IMR-90 (cell line): ENCODE measurements around the gene ANKFN1. TPM values are rescaled to one million over a fixed set of nuclear protein-coding genes. Genes with fewer than 3 reads are reported as not detected.

Experiments used
- ATAC-seq: fragments of 200-7000 bp; cut with Tn5 transposase; 2 replicates; pipeline ENCODE4 v1.9.1; 2020; ENCODE audit warnings: low read depth, mild to moderate bottlenecking, moderate library complexity
- BruUV-seq: library from RNA; stranded (reverse); fragments of 400-500 nt; replicated peaks from 2 replicates; lab custom pipeline; 2021; lab: Mats Ljungman, UMichigan
- CTCF ChIA-PET: fragments of 300-600 bp; formaldehyde crosslinking; extraction: SDS; loops from one replicate; lab custom pipeline; 2021; ENCODE audit warnings: antibody characterized with exemption; lab: Yijun Ruan, JAX
- POLR2A ChIA-PET: fragments of 300-600 bp; sonication (Branson Sonifier 250); formaldehyde crosslinking; loops from one replicate; lab custom pipeline; 2022; ENCODE audit warnings: antibody characterized with exemption; ENCODE audit not compliant: unreplicated experiment; lab: Charles Lee
- DNase-seq: peaks from one replicate; pipeline ENCODE4 v3.0.0; 2013
- H2AFZ ChIP-seq: replicated peaks from 2 replicates; pipeline ENCODE3; 2013; ENCODE audit warnings: low read length, mild to moderate bottlenecking; ENCODE audit not compliant: poor library complexity
- H2AK5ac ChIP-seq: 2 replicates; pipeline ENCODE4 v1.6.1; 2013; ENCODE audit warnings: low read depth, low read length, inconsistent platforms
- H2AK9ac ChIP-seq: replicated peaks from 2 replicates; pipeline ENCODE3; 2013; ENCODE audit warnings: mild to moderate bottlenecking, low read depth, low read length, moderate library complexity; ENCODE audit not compliant: poor library complexity
- H2BK120ac ChIP-seq: 2 replicates; pipeline ENCODE4 v1.6.1; 2013; ENCODE audit warnings: low read depth, low read length, inconsistent platforms
- H2BK15ac ChIP-seq: 3 replicates; pipeline ENCODE4 v1.6.1; 2013; ENCODE audit warnings: low read depth, low read length, inconsistent platforms
- H2BK20ac ChIP-seq: 2 replicates; pipeline ENCODE4 v1.6.1; 2013; ENCODE audit warnings: low read depth, mild to moderate bottlenecking, inconsistent platforms, low read length, moderate library complexity
- H2BK5ac ChIP-seq: 2 replicates; pipeline ENCODE4 v1.6.1; 2013; ENCODE audit warnings: mild to moderate bottlenecking, low read depth, low read length, inconsistent platforms; ENCODE audit not compliant: poor library complexity, severe bottlenecking
- H3K14ac ChIP-seq: replicated peaks from 2 replicates; pipeline ENCODE4 v1.6.1; 2013; ENCODE audit warnings: low read depth, low read length, inconsistent platforms
- H3K18ac ChIP-seq: 2 replicates; pipeline ENCODE4 v1.6.1; 2013; ENCODE audit warnings: low read depth, low read length, control low read depth
- H3K23ac ChIP-seq: 2 replicates; pipeline ENCODE4 v1.6.1; 2013; ENCODE audit warnings: low read depth, low read length, inconsistent platforms
- H3K27ac ChIP-seq: 2 replicates; pipeline ENCODE4 v1.5.1; 2013; ENCODE audit warnings: mild to moderate bottlenecking, control low read depth, low read length; ENCODE audit not compliant: insufficient read depth
- H3K27me3 ChIP-seq: 2 replicates; pipeline ENCODE4 v1.6.1; 2013; ENCODE audit warnings: low read length; ENCODE audit not compliant: control insufficient read depth, insufficient read depth
- H3K36me3 ChIP-seq: 2 replicates; pipeline ENCODE4 v1.6.1; 2013; ENCODE audit warnings: low read length, mixed read lengths; ENCODE audit not compliant: control insufficient read depth, insufficient read depth
- H3K4ac ChIP-seq: 2 replicates; pipeline ENCODE4 v1.6.1; 2013; ENCODE audit warnings: low read depth, low read length, inconsistent platforms
- H3K4me1 ChIP-seq: 2 replicates; pipeline ENCODE4 v1.6.1; 2013; ENCODE audit warnings: low read length, mixed read lengths; ENCODE audit not compliant: control insufficient read depth, insufficient read depth
- H3K4me2 ChIP-seq: 2 replicates; pipeline ENCODE4 v1.6.1; 2013; ENCODE audit warnings: low read depth, mild to moderate bottlenecking, control low read depth, low read length, moderate library complexity
- H3K4me3 ChIP-seq: 2 replicates; pipeline ENCODE4 v1.5.1; 2013; ENCODE audit warnings: low read depth, mild to moderate bottlenecking, control low read depth, low read length, moderate library complexity; ENCODE audit not compliant: insufficient read depth
- H3K56ac ChIP-seq: 2 replicates; pipeline ENCODE4 v1.6.1; 2013; ENCODE audit warnings: low read length, inconsistent platforms; ENCODE audit not compliant: insufficient read depth; ENCODE audit errors: extremely low read depth
- H3K79me1 ChIP-seq, 2 experiments: 2 replicates each; pipeline ENCODE4 v1.6.1; 2013; ENCODE audit warnings: low read length in 2 of 2, inconsistent platforms in 1 of 2, low read depth in 1 of 2
- H3K9ac ChIP-seq: 2 replicates; pipeline ENCODE4 v1.6.1; 2013; ENCODE audit warnings: low read depth, low read length, control low read depth
- H3K9me1 ChIP-seq: 2 replicates; pipeline ENCODE4 v1.6.1; 2013; ENCODE audit warnings: low read length, inconsistent platforms; ENCODE audit not compliant: insufficient read depth
- H3K9me3 ChIP-seq: 2 replicates; pipeline ENCODE4 v1.6.1; 2013; ENCODE audit warnings: low read length; ENCODE audit not compliant: control insufficient read depth, insufficient read depth
- H4K20me1 ChIP-seq: 2 replicates; pipeline ENCODE4 v1.6.1; 2013; ENCODE audit warnings: low read length, inconsistent platforms; ENCODE audit not compliant: insufficient read depth
- H4K5ac ChIP-seq: 2 replicates; pipeline ENCODE4 v1.6.1; 2013; ENCODE audit warnings: mild to moderate bottlenecking, low read depth, low read length, control low read depth
- H4K8ac ChIP-seq, 2 experiments: 2 replicates each; pipeline ENCODE4 v1.6.1; 2013; ENCODE audit warnings: low read depth in 2 of 2, low read length in 2 of 2, control low read depth in 1 of 2, inconsistent platforms in 1 of 2
- H4K91ac ChIP-seq: 2 replicates; pipeline ENCODE4 v1.6.1; 2013; ENCODE audit warnings: low read depth, low read length, inconsistent platforms; ENCODE audit not compliant: insufficient read depth
- BHLHE40 ChIP-seq: fragments of 150-350 bp; IDR thresholded peaks from 2 replicates; pipeline ENCODE4 v1.6.1; 2016; ENCODE audit warnings: mild to moderate bottlenecking, low read depth, low read length
- CEBPB ChIP-seq: IDR thresholded peaks from 2 replicates; pipeline ENCODE4 v1.6.1; 2012; ENCODE audit warnings: low read depth, low read length, improper control_type of control experiment
- CHD1 ChIP-seq: IDR thresholded peaks from 2 replicates; pipeline ENCODE4 v1.6.1; 2012; ENCODE audit warnings: low read depth, low read length, improper control_type of control experiment
- CTCF ChIP-seq: conservative IDR thresholded peaks from 2 replicates; pipeline ENCODE4 v1.5.1; 2012; ENCODE audit warnings: mild to moderate bottlenecking, low read depth, low read length, improper control_type of control experiment
- ELK1 ChIP-seq: fragments of 150-350 bp; IDR thresholded peaks from 2 replicates; pipeline ENCODE4 v1.6.1; 2016; ENCODE audit warnings: low read depth, mild to moderate bottlenecking, low read length, moderate library complexity, borderline replicate concordance
- FOS ChIP-seq: fragments of 150-350 bp; IDR thresholded peaks from 2 replicates; pipeline ENCODE4 v1.6.1; 2016; ENCODE audit warnings: low read depth, low read length
- MAFK ChIP-seq: IDR thresholded peaks from 2 replicates; pipeline ENCODE4 v1.6.1; 2012; ENCODE audit warnings: low read depth, low read length, improper control_type of control experiment
- MAZ ChIP-seq: IDR thresholded peaks from 2 replicates; pipeline ENCODE4 v1.6.1; 2012; ENCODE audit warnings: low read depth, mild to moderate bottlenecking, low read length, improper control_type of control experiment, moderate library complexity, borderline replicate concordance
- MXI1 ChIP-seq: IDR thresholded peaks from 2 replicates; pipeline ENCODE4 v1.6.1; 2012; ENCODE audit warnings: low read depth, mild to moderate bottlenecking, low read length, moderate library complexity, borderline replicate concordance
- NFE2L2 ChIP-seq: fragments of 150-350 bp; IDR thresholded peaks from 2 replicates; pipeline ENCODE4 v1.6.1; 2016; ENCODE audit warnings: low read depth, mild to moderate bottlenecking, low read length
- POLR2A ChIP-seq: IDR thresholded peaks from 2 replicates; pipeline ENCODE4 v1.6.1; 2012; ENCODE audit warnings: mild to moderate bottlenecking, low read depth, low read length
- RAD21 ChIP-seq: IDR thresholded peaks from 2 replicates; pipeline ENCODE4 v1.6.1; 2012; ENCODE audit warnings: low read length, improper control_type of control experiment
- RCOR1 ChIP-seq: IDR thresholded peaks from 2 replicates; pipeline ENCODE4 v1.6.1; 2012; ENCODE audit warnings: mild to moderate bottlenecking, low read length, improper control_type of control experiment; ENCODE audit not compliant: insufficient replicate concordance
- RFX5 ChIP-seq: IDR thresholded peaks from 2 replicates; pipeline ENCODE4 v1.8.0; 2012; ENCODE audit warnings: low read depth, mild to moderate bottlenecking, low read length, moderate library complexity
- SMC3 ChIP-seq: fragments of 150-350 bp; IDR thresholded peaks from 2 replicates; pipeline ENCODE4 v1.6.1; 2016; ENCODE audit warnings: low read depth, mild to moderate bottlenecking, antibody characterized with exemption, low read length, moderate library complexity
- USF2 ChIP-seq: fragments of 150-350 bp; IDR thresholded peaks from 2 replicates; pipeline ENCODE4 v1.6.1; 2017; ENCODE audit warnings: mild to moderate bottlenecking, antibody characterized with exemption, low read length, low read depth
- WGBS, 2 experiments: methylation state at CpG; one replicate each; pipeline versions ENCODE4 v1.1.5 to v1.1.7; 2013; ENCODE audit warnings: missing lambda C conversion rate in 2 of 2; ENCODE audit not compliant: insufficient read length in 1 of 2; ENCODE audit errors: extremely low coverage in 2 of 2; 5-methylcytosine and 5-hydroxymethylcytosine counted together
- dilution Hi-C: fragments of 300-500 bp; cut with HindIII; formaldehyde crosslinking; loops from one replicate; pipeline ENCODE4 v1.14.3; 2018; ENCODE audit warnings: low sequenced_read_pairs; ENCODE audit not compliant: unreplicated experiment
- in situ Hi-C: fragments of 300-500 bp; cut with MboI; formaldehyde crosslinking; loops from 3 replicates; pipeline ENCODE4 v1.14.3; 2019; ENCODE audit warnings: low sequenced_read_pairs, inconsistent platforms, mixed read lengths
- intact Hi-C: fragments of 100-400 bp; cut with micrococcal nuclease; formaldehyde crosslinking; loops from 2 replicates; pipeline ENCODE4 v1.10.0; 2022
- polyA plus RNA-seq, 3 experiments: library from polyadenylated mRNA; depleted of rRNA; stranded (reverse); fragments of >200 nt; gene quantifications; 2 replicates each; pipeline ENCODE4 v1.2.3, GENCODE V29; 2012; ENCODE audit warnings: low replicate concordance in 1 of 3
- total RNA-seq: library from RNA; depleted of rRNA; stranded (reverse); fragments of >200 nt; gene quantifications from 2 replicates; pipeline ENCODE4 v1.2.3, GENCODE V29; 2012

The ANKFN1 gene
- total and polyA plus RNA-seq, 2 of the 4 experiments (the other 2 are of a cell fraction): not detected

GRCh38 chr17:56160422-56160821, 7.1 kb downstream of the ANKFN1 start:
- whole genome bisulfite sequencing, 2 experiments: no CpG with 5 or more reads among the region's 3 CpGs
- Histone ChIP-seq H3K4me3 (no peak overlapping the region), H4K8ac (no peak overlapping the region), H2AFZ (no peak overlapping the region), H4K20me1 (no peaks in the 10 kb centered on the region), H3K79me1 (0 out of 4 replicates have a peak, but pooled peaks cover 0 to 6% of the 10 kb centered on the region in 2 experiments), H3K14ac (no peak overlapping the region), H3K4me1 (peaks cover 10% of the 10 kb centered on the region), H3K27ac (no peak overlapping the region), H2BK120ac (peak overlapping the region; percentile 6; the same call in 1 of the 2 replicates), H2BK5ac (no peak overlapping the region), H3K27me3 (no peaks in the 10 kb centered on the region), H2AK9ac (no peak overlapping the region), H3K4me2 (no peak overlapping the region), H3K56ac (no peak overlapping the region), H2AK5ac (no peak overlapping the region), H2BK20ac (peak overlapping the region; percentile 34; the same call in 1 of the 2 replicates), H3K9me3 (no peaks in the 10 kb centered on the region), H3K4ac (no peak overlapping the region), H4K91ac (no peak overlapping the region), H3K23ac (no peak overlapping the region), H3K36me3 (no peaks in the 10 kb centered on the region), H3K9ac (no peak overlapping the region), H4K5ac (no peak overlapping the region), H3K18ac (no peak overlapping the region), H3K9me1 (peaks cover 11% of the 10 kb centered on the region), H2BK15ac (no peak overlapping the region)
- ChIA-PET CTCF (interaction anchor here (0.6 kb wide), 1 partner anchor 76 kb away, joined by 4 read pairs; no protein-coding TSS in a partner anchor), POLR2A (no interaction called here)
- BruUV-seq: no TSS peak
- intact Hi-C loops: no loop called here
- ATAC-seq (no peak), DNase-seq (no peak)
- dilution Hi-C loops: no loop called here
- TF ChIP-seq NFE2L2 (no peak), ELK1 (no peak), CEBPB (no peak), CHD1 (no peak), USF2 (no peak), MAZ (no peak), MAFK (no peak), CTCF (no peak), BHLHE40 (no peak), SMC3 (no peak), MXI1 (no peak), POLR2A (no peak), RAD21 (no peak), FOS (no peak), RCOR1 (no peak), RFX5 (no peak)
- in situ Hi-C loops: no loop called here
